HepG2 (cell line): Measurements from ENCODE around the gene GTF2H1. TPM values are rescaled to one million over a fixed set of nuclear protein-coding genes. Genes with fewer than 3 reads are reported as not detected.
A peak's percentile ranks its signal among the peaks of the same experiment; 100 is the strongest.

ENCODE experiments used
- CREB1 ChIP-seq, 2 experiments: fragments of 450-650 bp in 1 of 2; IDR thresholded peaks; 2 replicates each; pipeline ENCODE4 v1.6.1; 2016 to 2017; ENCODE audit warnings: control low read depth in 1 of 2, mild to moderate bottlenecking in 1 of 2, missing compliant biosample characterization in 1 of 2, missing genetic modification characterization in 1 of 2
- DMTF1 ChIP-seq: sonication (generic); formaldehyde crosslinking; IDR thresholded peaks from 2 replicates; pipeline ENCODE4 v1.4.0; 2020; ENCODE audit warnings: mild to moderate bottlenecking, missing genetic modification reagents
- LCORL ChIP-seq, 2 experiments: fragments of 450-650 bp in 1 of 2; sonication (generic) in 1 of 2; formaldehyde crosslinking in 1 of 2; IDR thresholded peaks; 2 replicates each; pipeline versions ENCODE4 v1.5.0 to v1.6.1; 2017 to 2020; ENCODE audit warnings: antibody characterized with exemption in 1 of 2, missing genetic modification reagents in 1 of 2
- MEF2D ChIP-seq: sonication (generic); formaldehyde crosslinking; IDR thresholded peaks from 2 replicates; pipeline ENCODE4 v1.5.1; 2020; ENCODE audit warnings: mild to moderate bottlenecking, missing genetic modification reagents
- MLX ChIP-seq: IDR thresholded peaks from 2 replicates; pipeline ENCODE4 v1.6.1; 2016
- NCOA1 ChIP-seq: sonication (generic); formaldehyde crosslinking; IDR thresholded peaks from 2 replicates; pipeline ENCODE4 v1.9.0; 2021; ENCODE audit warnings: missing genetic modification reagents
- PHF21A ChIP-seq: sonication (generic); formaldehyde crosslinking; IDR thresholded peaks from 2 replicates; pipeline ENCODE4 v1.5.0; 2020; ENCODE audit warnings: mild to moderate bottlenecking, missing genetic modification reagents
- RELA ChIP-seq: sonication (generic); formaldehyde crosslinking; IDR thresholded peaks from 2 replicates; pipeline ENCODE4 v1.4.0; 2020; ENCODE audit warnings: missing genetic modification reagents
- RFX5 ChIP-seq: IDR thresholded peaks from 2 replicates; pipeline ENCODE4 v1.6.1; 2011; ENCODE audit warnings: low read depth, low read length, improper control_type of control experiment
- TSC22D2 ChIP-seq: sonication (generic); formaldehyde crosslinking; IDR thresholded peaks from 2 replicates; pipeline ENCODE4 v1.5.1; 2020; ENCODE audit warnings: missing genetic modification reagents, mild to moderate bottlenecking, borderline replicate concordance
- ZNF274 ChIP-seq: sonication (generic); formaldehyde crosslinking; IDR thresholded peaks from 2 replicates; pipeline ENCODE4 v1.5.1; 2020; ENCODE audit warnings: mild to moderate bottlenecking, missing genetic modification reagents
- ZNF331 ChIP-seq: sonication (generic); formaldehyde crosslinking; IDR thresholded peaks from 2 replicates; pipeline ENCODE4 v1.4.0; 2020; ENCODE audit warnings: missing genetic modification reagents
- ZNF33B ChIP-seq: sonication (generic); formaldehyde crosslinking; IDR thresholded peaks from 2 replicates; pipeline ENCODE4 v1.5.1; 2020; ENCODE audit warnings: mild to moderate bottlenecking, missing genetic modification reagents
- ZNF605 ChIP-seq: sonication (generic); formaldehyde crosslinking; IDR thresholded peaks from 2 replicates; pipeline ENCODE4 v1.8.0; 2022; ENCODE audit warnings: mild to moderate bottlenecking, missing genetic modification reagents
- ZNF788 ChIP-seq: sonication (generic); formaldehyde crosslinking; IDR thresholded peaks from 2 replicates; pipeline ENCODE4 v1.5.0; 2020; ENCODE audit warnings: mild to moderate bottlenecking, missing genetic modification reagents, borderline replicate concordance
- polyA plus RNA-seq, 8 experiments: library from polyadenylated mRNA; depleted of rRNA in 3 of 8; stranded (reverse) in 7 of 8; unstranded in 1 of 8; fragments of >200 nt; fragmentation: Illumina TruSeq in 4 of 8; extraction: Trizol in 4 of 8; gene quantifications; 2 replicates each; pipeline versions ENCODE4 v1.2.1 to v1.2.3, GENCODE V29; 2011 to 2016; ENCODE audit warnings: low read depth in 4 of 8, missing spikeins in 1 of 8, mixed read lengths in 1 of 8; ENCODE audit not compliant: insufficient read depth in 1 of 8
- total RNA-seq, 5 experiments: library from RNA; depleted of rRNA; stranded (reverse); fragments of >200 nt; fragmentation: Illumina TruSeq; extraction: Trizol; gene quantifications; 2 replicates each; pipeline ENCODE4 v1.2.3, GENCODE V29; 2016; ENCODE audit warnings: low read depth in 1 of 5
- TF ChIP-seq, protein P1 (sequence below), 2 experiments: sonication (generic) in 1 of 2; formaldehyde crosslinking in 1 of 2; IDR thresholded peaks; 2 replicates each; pipeline versions ENCODE4 v1.4.0 to v1.6.1; 2018 to 2020; ENCODE audit warnings: missing genetic modification reagents in 2 of 2, borderline replicate concordance in 1 of 2, low read depth in 1 of 2, mild to moderate bottlenecking in 1 of 2, missing biosample characterization in 1 of 2
- TF ChIP-seq, protein P2 (sequence below): sonication (generic); formaldehyde crosslinking; conservative IDR thresholded peaks from 2 replicates; pipeline ENCODE4 v1.4.0; 2020; ENCODE audit warnings: mild to moderate bottlenecking, missing genetic modification reagents, moderate library complexity

The GTF2H1 gene
- total and polyA plus RNA-seq, 2 of the 13 experiments (the other 11 are each of a cell fraction or from before 2014, with no cell fraction given), result 15.7 to 51.4 TPM

- TF ChIP-seq TSC22D2 (CRISPR knock-in tag), result 0 out of 2 replicates have a peak, but pooled peaks have one; percentile 17
- TF ChIP-seq MLX (CRISPR knock-in tag), result 0 out of 2 replicates have a peak, but pooled peaks have one; percentile 15
- TF ChIP-seq DMTF1 (CRISPR knock-in tag), result peak; percentile 35; the same call in 1 of the 2 replicates
- peak; percentile 52; the same call in 1 of the 2 replicates for TF ChIP-seq ZNF788 (CRISPR knock-in tag)
- no peak for TF ChIP-seq CREB1 (IDR thresholded peaks at IDR 0.05)
- TF ChIP-seq CREB1 (CRISPR knock-in tag; IDR thresholded peaks at IDR 0.05), result peak; percentile 25; the same call in 1 of the 2 replicates
- peak; percentile 54; the same call in 1 of the 2 replicates for TF ChIP-seq LCORL (IDR thresholded peaks at IDR 0.05)
- peak; percentile 47; the same call in 1 of the 2 replicates for TF ChIP-seq LCORL (CRISPR knock-in tag; IDR thresholded peaks at IDR 0.05)
- peak; percentile 51; the same call in 1 of the 2 replicates for TF ChIP-seq ZNF331 (CRISPR knock-in tag)
- TF ChIP-seq MEF2D, result 0 out of 2 replicates have a peak, but pooled peaks have one; percentile 13
- TF ChIP-seq NCOA1 (CRISPR knock-in tag), result no peak
- no peak for TF ChIP-seq RELA
- TF ChIP-seq, protein P1, sequence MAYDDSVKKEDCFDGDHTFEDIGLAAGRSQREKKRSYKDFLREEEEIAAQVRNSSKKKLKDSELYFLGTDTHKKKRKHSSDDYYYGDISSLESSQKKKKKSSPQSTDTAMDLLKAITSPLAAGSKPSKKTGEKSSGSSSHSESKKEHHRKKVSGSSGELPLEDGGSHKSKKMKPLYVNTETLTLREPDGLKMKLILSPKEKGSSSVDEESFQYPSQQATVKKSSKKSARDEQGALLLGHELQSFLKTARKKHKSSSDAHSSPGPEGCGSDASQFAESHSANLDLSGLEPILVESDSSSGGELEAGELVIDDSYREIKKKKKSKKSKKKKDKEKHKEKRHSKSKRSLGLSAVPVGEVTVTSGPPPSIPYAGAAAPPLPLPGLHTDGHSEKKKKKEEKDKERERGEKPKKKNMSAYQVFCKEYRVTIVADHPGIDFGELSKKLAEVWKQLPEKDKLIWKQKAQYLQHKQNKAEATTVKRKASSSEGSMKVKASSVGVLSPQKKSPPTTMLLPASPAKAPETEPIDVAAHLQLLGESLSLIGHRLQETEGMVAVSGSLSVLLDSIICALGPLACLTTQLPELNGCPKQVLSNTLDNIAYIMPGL (CRISPR knock-in tag; IDR thresholded peaks at IDR 0.05; ENCODE audit: borderline replicate concordance in 1 of 2, low read depth in 1 of 2), result peak; percentile 58 to 61; a peak in 2 of 4 replicates
- 0 out of 2 replicates have a peak, but pooled peaks have one; percentile 17 for TF ChIP-seq RFX5
- peak; percentile 30; the same call in 1 of the 2 replicates for TF ChIP-seq ZNF33B (CRISPR knock-in tag)
- 0 out of 2 replicates have a peak, but pooled peaks have one; percentile 40 for TF ChIP-seq ZNF274 (CRISPR knock-in tag)
- peak; percentile 78 for TF ChIP-seq ZNF605 (CRISPR knock-in tag)
- TF ChIP-seq PHF21A (CRISPR knock-in tag), result peak; percentile 87
- TF ChIP-seq, protein P2, sequence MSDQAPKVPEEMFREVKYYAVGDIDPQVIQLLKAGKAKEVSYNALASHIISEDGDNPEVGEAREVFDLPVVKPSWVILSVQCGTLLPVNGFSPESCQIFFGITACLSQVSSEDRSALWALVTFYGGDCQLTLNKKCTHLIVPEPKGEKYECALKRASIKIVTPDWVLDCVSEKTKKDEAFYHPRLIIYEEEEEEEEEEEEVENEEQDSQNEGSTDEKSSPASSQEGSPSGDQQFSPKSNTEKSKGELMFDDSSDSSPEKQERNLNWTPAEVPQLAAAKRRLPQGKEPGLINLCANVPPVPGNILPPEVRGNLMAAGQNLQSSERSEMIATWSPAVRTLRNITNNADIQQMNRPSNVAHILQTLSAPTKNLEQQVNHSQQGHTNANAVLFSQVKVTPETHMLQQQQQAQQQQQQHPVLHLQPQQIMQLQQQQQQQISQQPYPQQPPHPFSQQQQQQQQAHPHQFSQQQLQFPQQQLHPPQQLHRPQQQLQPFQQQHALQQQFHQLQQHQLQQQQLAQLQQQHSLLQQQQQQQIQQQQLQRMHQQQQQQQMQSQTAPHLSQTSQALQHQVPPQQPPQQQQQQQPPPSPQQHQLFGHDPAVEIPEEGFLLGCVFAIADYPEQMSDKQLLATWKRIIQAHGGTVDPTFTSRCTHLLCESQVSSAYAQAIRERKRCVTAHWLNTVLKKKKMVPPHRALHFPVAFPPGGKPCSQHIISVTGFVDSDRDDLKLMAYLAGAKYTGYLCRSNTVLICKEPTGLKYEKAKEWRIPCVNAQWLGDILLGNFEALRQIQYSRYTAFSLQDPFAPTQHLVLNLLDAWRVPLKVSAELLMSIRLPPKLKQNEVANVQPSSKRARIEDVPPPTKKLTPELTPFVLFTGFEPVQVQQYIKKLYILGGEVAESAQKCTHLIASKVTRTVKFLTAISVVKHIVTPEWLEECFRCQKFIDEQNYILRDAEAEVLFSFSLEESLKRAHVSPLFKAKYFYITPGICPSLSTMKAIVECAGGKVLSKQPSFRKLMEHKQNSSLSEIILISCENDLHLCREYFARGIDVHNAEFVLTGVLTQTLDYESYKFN (CRISPR knock-in tag), result peak; percentile 38; the same call in 1 of the 2 replicates
Measured at GRCh38 chr11:18395735-18396504, 73.6 kb downstream of the GTF2H1 start (continued).
